ENCODE measurements around the gene TAS2R41.
"Not testable (repeated sequence)": the region's sequence is repeated elsewhere in the genome, so short reads cannot be mapped to it uniquely, and the experiment has no call there.

The TAS2R41 gene

DNA sequence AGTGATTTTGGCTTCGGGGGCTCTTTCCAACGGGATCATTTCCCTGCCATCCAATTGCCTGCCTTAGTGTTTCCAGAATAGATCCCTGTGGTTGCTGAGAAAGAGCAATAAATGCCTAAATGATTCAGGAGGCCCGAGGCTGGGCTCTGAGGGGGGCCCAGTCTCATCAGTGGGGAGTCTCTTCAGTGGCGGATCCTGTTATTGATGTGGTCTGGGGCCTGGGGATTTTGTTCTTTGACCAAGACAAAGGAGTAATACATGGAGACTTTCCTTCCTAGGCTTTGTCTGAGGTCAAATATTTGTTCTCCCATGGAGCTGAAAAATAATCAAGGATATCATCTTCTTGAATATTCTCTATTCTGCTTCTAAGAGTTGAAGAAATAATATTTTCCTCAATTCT, 40.8 kb downstream of the TAS2R41 start:
- TF ChIP-seq, protein P1, sequence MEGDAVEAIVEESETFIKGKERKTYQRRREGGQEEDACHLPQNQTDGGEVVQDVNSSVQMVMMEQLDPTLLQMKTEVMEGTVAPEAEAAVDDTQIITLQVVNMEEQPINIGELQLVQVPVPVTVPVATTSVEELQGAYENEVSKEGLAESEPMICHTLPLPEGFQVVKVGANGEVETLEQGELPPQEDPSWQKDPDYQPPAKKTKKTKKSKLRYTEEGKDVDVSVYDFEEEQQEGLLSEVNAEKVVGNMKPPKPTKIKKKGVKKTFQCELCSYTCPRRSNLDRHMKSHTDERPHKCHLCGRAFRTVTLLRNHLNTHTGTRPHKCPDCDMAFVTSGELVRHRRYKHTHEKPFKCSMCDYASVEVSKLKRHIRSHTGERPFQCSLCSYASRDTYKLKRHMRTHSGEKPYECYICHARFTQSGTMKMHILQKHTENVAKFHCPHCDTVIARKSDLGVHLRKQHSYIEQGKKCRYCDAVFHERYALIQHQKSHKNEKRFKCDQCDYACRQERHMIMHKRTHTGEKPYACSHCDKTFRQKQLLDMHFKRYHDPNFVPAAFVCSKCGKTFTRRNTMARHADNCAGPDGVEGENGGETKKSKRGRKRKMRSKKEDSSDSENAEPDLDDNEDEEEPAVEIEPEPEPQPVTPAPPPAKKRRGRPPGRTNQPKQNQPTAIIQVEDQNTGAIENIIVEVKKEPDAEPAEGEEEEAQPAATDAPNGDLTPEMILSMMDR (IDR thresholded peaks at IDR 0.05; ENCODE audit: low read depth, low read length), result no peak
- DNase-seq (ENCODE audit: extremely low read depth, low read depth), result no peak

DNA sequence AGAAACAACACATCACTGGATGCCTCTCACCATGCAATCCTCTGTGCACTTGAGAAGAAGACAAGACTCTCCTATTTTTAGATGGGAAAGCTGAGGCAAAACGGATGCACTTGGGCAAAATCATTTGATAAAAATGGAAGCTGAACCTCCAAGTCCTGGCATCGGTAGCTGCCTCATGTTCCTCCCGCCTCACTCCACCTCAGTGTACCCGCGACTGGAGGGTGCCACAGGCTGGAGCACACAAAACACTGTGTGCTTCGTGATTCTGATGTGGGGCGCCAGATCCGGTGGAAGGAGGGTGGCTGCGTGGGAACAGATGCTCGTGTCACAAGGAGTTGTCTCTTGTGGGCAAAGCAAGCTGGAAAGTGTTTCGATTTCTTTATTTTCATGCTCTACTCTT, 41.3 kb downstream of the TAS2R41 start:
- TF ChIP-seq, protein P1 (IDR thresholded peaks at IDR 0.05; ENCODE audit: low read depth, low read length), result no peak
- DNase-seq (ENCODE audit: extremely low read depth, low read depth), result no peak

DNA sequence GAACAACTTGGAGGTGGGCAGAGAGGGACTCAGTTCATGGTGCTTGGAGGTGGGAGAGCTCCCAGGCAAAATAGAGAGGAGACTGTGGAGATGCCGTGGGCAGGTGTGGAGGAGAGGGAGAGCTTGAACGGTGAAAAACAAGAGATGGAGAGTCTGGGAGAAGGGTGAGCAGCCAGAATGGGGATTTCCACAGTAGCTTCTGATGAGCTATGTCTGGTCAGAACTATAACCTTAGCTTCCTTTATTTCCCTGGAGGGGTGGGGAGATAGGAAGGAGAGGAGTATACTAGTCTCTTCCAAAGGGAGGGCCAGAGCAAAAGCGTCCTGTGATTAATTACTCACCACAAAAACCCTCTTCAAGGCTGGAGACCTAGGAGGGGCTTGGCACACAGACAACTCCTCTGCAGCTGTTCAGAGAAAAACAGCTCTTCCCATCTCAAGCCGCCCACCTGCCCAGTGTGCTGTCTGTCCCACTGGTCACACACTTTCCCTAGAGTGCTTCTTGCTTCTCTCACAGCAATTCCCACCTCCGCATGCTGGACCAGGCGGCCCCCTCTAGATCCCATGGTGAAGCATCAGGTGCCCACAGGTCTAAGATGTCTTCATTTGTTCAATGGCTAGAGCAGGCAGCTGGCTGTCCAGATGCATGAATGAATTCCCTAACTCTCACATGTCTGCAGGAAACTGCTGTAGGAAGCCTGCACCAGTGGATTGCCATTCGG, 41.9 kb downstream of the TAS2R41 start:
- no peak for DNase-seq (ENCODE audit: extremely low read depth, low read depth)
- TF ChIP-seq, protein P1 (IDR thresholded peaks at IDR 0.05; ENCODE audit: low read depth, low read length), result no peak

DNA sequence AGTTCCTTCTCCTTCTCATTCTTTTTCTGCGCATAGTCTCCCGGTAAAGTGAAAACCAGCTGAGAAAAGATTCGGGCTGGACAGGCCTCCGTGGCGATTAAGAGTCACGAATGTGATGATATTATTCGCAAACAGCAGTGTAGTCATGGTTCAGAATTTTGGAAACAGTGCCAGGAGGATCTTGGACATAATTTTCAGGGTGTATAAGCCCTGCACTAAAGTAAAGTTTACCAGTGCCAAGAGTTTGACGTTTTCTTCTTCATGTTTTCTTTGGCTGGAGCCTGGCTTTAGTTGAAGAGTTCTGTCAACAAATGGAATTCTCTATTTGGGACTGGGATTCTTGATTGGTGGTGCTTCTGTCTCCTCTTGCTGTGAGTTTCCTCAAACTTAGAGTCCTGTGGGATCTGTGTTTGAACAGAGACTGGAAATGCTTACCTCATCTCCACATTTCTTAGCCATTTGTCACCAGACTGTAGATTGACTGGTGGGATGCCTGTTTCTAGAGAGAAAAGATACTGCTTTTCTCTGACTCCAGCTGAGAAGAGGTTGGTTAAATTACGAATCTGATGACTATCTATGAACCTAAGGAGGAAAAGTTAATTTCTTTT, 44.7 kb downstream of the TAS2R41 start:
- not testable (repeated sequence) for DNase-seq (ENCODE audit: extremely low read depth, low read depth)
